Nephron (organoid): ENCODE data around the gene GALNT4.

Source experiments
- H3K27ac Mint-ChIP-seq, 3 experiments: 2 replicates each; pipeline ENCODE4 v1.8.0; 2020; ENCODE audit warnings: mixed read lengths in 3 of 3, mild to moderate bottlenecking in 2 of 3, moderate library complexity in 1 of 3
- H3K27me3 Mint-ChIP-seq: 2 replicates; pipeline ENCODE4 v1.8.0; 2021; ENCODE audit warnings: low read depth, mild to moderate bottlenecking, moderate library complexity, mixed read lengths
- H3K36me3 Mint-ChIP-seq: 2 replicates; pipeline ENCODE4 v1.8.0; 2020; ENCODE audit warnings: low read depth, mixed read lengths
- H3K4me1 Mint-ChIP-seq: 2 replicates; pipeline ENCODE4 v1.8.0; 2020; ENCODE audit warnings: mixed read lengths
- H3K4me3 Mint-ChIP-seq, 3 experiments: 2 replicates each; pipeline ENCODE4 v1.8.0; 2020; ENCODE audit warnings: mild to moderate bottlenecking in 3 of 3, mixed read lengths in 3 of 3, moderate library complexity in 2 of 3
- H3K9me3 Mint-ChIP-seq: 2 replicates; pipeline ENCODE4 v1.8.0; 2020; ENCODE audit warnings: mixed read lengths
- CTCF ChIP-seq, 3 experiments: fragments of 200-600 bp; sonication (generic); IDR thresholded peaks; one replicate each; pipeline ENCODE4 v1.5.0; 2021; ENCODE audit warnings: antibody characterized with exemption in 3 of 3; ENCODE audit not compliant: unreplicated experiment in 3 of 3

The GALNT4 gene

DNA sequence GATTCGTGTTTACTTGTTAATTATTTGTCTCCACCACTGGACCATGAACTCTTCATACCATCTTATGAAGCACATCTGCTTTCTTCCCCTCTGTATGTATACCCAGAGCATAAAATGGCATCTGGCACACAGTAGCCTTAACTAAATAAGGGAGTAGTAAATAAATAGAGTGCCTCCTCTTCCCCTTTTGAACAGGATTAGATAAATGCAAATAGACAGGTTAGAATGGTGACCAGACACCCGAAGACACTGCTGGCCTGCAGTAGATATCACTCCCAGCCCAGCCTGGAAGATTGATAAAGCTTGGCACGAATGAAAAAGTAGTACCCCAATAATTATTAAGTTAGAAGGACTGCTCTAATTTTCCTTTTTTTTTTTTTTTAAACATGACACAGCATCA is 6.9 kb downstream of the GALNT4 start:
- Mint-ChIP-seq H3K36me3 (peaks cover 5% of the 10 kb centered on the region), H3K4me1 (peaks cover 11% of the 10 kb centered on the region), H3K4me3 (no peak overlapping the region), H3K27me3 (no peaks in the 10 kb centered on the region), H3K27ac (no peak overlapping the region), H3K9me3 (no peaks in the 10 kb centered on the region)
- TF ChIP-seq CTCF (IDR thresholded peaks at IDR 0.05; ENCODE audit: unreplicated experiment in 3 of 3): no peak

DNA sequence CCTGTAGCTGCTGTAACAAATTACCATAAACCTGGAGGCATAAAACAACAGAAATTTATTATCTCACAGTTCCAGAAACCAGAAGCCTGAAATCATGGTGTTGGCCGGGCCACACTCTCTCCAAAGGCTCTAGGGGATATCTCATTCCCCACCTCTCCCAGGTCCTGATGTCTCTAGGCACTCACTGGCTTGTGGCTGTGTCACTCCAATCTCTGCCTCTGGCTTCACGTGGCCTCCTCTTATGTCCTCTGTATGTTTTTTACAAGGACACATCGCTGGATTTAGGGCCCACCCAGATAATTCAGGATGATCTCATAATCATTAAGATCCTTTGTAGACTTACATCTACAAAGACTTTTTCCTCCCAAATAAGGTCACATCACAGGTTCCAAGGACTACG is 8.0 kb downstream of the GALNT4 start:
- no peak for TF ChIP-seq CTCF (IDR thresholded peaks at IDR 0.05; ENCODE audit: unreplicated experiment in 3 of 3)
- Mint-ChIP-seq H3K9me3 (no peaks in the 10 kb centered on the region), H3K27ac (no peak overlapping the region), H3K4me1 (peaks cover 5% of the 10 kb centered on the region), H3K27me3 (no peaks in the 10 kb centered on the region), H3K4me3 (no peak overlapping the region), H3K36me3 (peaks cover 3% of the 10 kb centered on the region)

GRCh38 chr12:89514751-89515150 is 9.8 kb downstream of the GALNT4 start:
- Mint-ChIP-seq H3K9me3 (no peaks in the 10 kb centered on the region), H3K36me3 (no peaks in the 10 kb centered on the region), H3K27ac (no peak overlapping the region), H3K27me3 (no peaks in the 10 kb centered on the region), H3K4me3 (no peak overlapping the region), H3K4me1 (no peaks in the 10 kb centered on the region)
- no peak for TF ChIP-seq CTCF (IDR thresholded peaks at IDR 0.05; ENCODE audit: unreplicated experiment in 3 of 3)

GRCh38 chr12:89513544-89513943 is 11.1 kb downstream of the GALNT4 start:
- no peaks in the 10 kb centered on the region for H3K36me3 Mint-ChIP-seq
- no peaks in the 10 kb centered on the region for H3K27me3 Mint-ChIP-seq
- no peak overlapping the region for H3K4me3 Mint-ChIP-seq
- TF ChIP-seq CTCF (IDR thresholded peaks at IDR 0.05; ENCODE audit: unreplicated experiment in 3 of 3): no peak
- H3K9me3 Mint-ChIP-seq: no peaks in the 10 kb centered on the region
- H3K4me1 Mint-ChIP-seq: no peaks in the 10 kb centered on the region
- no peak overlapping the region for H3K27ac Mint-ChIP-seq

DNA sequence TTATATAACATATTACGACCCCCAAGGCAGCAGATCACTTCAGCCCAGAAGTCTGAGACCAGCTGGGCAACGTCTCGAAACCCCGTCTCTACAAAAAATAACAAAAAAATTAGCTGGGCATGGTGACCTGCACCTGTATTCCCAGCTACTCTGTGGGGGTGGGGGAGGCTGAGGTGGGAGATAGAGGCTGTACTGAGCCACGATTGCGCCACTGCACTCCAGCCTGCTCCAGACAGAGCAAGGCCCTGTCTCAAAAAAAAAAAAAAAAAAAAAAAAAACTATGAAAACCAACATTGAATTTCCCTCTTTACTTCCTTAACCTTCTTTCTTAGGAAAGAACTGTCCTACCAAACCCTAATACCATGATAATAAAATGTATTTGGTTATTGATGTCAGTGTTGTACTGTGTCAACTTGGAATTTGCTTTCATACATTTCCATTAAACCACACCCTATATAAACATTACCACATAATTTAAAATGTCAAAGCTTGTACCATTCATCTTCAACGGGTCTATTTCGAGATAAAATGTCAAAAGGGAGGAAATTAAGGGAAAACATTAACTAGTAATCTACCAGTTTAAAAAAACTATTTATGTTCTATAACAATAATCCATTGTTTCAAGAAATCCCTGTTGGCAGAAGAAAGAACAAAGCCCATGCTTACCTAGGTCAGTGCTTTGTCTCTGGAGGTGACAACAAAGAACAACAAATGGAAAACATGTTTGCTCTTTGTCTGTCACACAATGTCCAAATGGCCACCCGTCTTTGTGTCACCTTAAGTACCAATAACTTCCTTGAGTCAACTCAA is 17.4 kb downstream of the GALNT4 start:
- no peak overlapping the region for H3K4me3 Mint-ChIP-seq
- no peak for TF ChIP-seq CTCF (IDR thresholded peaks at IDR 0.05; ENCODE audit: unreplicated experiment in 3 of 3)
- H3K27ac Mint-ChIP-seq: no peak overlapping the region
- no peaks in the 10 kb centered on the region for H3K9me3 Mint-ChIP-seq
- peaks cover 3% of the 10 kb centered on the region for H3K36me3 Mint-ChIP-seq
- no peaks in the 10 kb centered on the region for H3K4me1 Mint-ChIP-seq
- no peaks in the 10 kb centered on the region for H3K27me3 Mint-ChIP-seq

- no peak for TF ChIP-seq CTCF (IDR thresholded peaks at IDR 0.05; ENCODE audit: unreplicated experiment in 3 of 3)
- Mint-ChIP-seq H3K27ac (no peak overlapping the region), H3K4me1 (no peaks in the 10 kb centered on the region), H3K36me3 (peaks cover 6% of the 10 kb centered on the region), H3K27me3 (no peaks in the 10 kb centered on the region), H3K4me3 (no peak overlapping the region), H3K9me3 (no peaks in the 10 kb centered on the region)
Measured at GRCh38 chr12:89506050-89506449, 18.5 kb downstream of the GALNT4 start.
